GM10266 (cell line): ENCODE data around the gene NT5M.
"Not testable (repeated sequence)": the region's sequence is repeated elsewhere in the genome, so short reads cannot be mapped to it uniquely, and the experiment has no call there.

Experiments used
- DNase-seq: peaks from one replicate; pipeline ENCODE4 v3.0.0; 2012; ENCODE audit errors: extremely low spot score
- CTCF ChIP-seq: IDR thresholded peaks from 2 replicates; pipeline ENCODE4 v1.5.1; 2012; ENCODE audit warnings: mild to moderate bottlenecking, low read depth; ENCODE audit not compliant: control insufficient read depth, insufficient read depth; ENCODE audit errors: missing control alignments

The NT5M gene

GRCh38 chr17:17381446-17382064 is 78.4 kb downstream of the NT5M start:
- TF ChIP-seq CTCF, result no peak
- no peak for DNase-seq

GRCh38 chr17:17382065-17382459 is 78.9 kb downstream of the NT5M start:
- TF ChIP-seq CTCF, result no peak

GRCh38 chr17:17382971-17383370 is 79.8 kb downstream of the NT5M start:
- no peak for TF ChIP-seq CTCF
- DNase-seq, result no peak

More at GRCh38 chr17:17382065-17382459, 78.9 kb downstream of the NT5M start:
- no peak for DNase-seq

GRCh38 chr17:17383431-17384290 is 80.5 kb downstream of the NT5M start:
- not testable (repeated sequence) for DNase-seq

GRCh38 chr17:17384291-17384615 is 81.1 kb downstream of the NT5M start:
- no peak for TF ChIP-seq CTCF
- DNase-seq, result no peak

GRCh38 chr17:17384961-17385360 is 81.8 kb downstream of the NT5M start:
- no peak for TF ChIP-seq CTCF
- no peak for DNase-seq

- no peak for DNase-seq
- TF ChIP-seq CTCF, result no peak
Observed at GRCh38 chr17:17385491-17385890, 82.3 kb downstream of the NT5M start.
